Fibroblast of lung (primary cell): ENCODE results near the gene ZSCAN21.

ENCODE experiments used
- EZH2 ChIP-seq: IDR thresholded peaks from 2 replicates; pipeline ENCODE4 v1.5.1; 2012; ENCODE audit warnings: low read length, control low read depth, mild to moderate bottlenecking; ENCODE audit errors: missing control alignments
- TF ChIP-seq, protein P1 (sequence below), 2 donors: IDR thresholded peaks in 1 of 2; conservative IDR thresholded peaks in 1 of 2; 1 replicate in 1 of 2; 2 replicates in 1 of 2; pipeline ENCODE4 v1.5.1; 2011 to 2012; ENCODE audit warnings: low read length in 2 of 2, control low read depth in 1 of 2, inconsistent platforms in 1 of 2, low read depth in 1 of 2, mild to moderate bottlenecking in 1 of 2

DNA sequence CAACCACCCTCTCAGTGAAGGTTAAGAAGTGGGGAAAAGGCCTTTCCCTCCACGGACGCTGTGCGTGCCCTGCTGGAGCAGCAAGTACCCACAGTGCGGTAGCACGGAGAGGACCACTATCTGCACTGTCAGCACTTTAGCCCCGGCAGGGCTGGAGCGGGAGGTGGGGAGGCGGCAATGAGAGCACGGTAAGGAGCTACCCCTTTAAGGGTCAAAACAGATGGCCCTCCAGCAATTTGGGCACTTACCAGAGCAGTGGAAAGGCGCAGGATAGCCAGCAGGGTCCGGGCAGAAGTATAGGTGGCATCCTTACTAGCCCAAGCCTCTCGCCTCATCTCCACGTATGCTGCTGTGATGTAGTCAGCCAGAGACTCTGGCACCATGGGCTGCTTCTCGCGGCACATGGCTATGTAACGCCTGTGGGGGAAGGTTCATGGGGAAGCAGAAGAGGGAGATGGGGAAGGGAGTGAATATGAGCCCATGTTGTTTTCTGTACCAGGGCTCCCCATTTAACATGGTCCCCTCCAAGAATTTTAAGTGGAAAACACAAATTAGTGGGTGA lies 44.4 kb downstream of the ZSCAN21 start:
- TF ChIP-seq, protein P1, sequence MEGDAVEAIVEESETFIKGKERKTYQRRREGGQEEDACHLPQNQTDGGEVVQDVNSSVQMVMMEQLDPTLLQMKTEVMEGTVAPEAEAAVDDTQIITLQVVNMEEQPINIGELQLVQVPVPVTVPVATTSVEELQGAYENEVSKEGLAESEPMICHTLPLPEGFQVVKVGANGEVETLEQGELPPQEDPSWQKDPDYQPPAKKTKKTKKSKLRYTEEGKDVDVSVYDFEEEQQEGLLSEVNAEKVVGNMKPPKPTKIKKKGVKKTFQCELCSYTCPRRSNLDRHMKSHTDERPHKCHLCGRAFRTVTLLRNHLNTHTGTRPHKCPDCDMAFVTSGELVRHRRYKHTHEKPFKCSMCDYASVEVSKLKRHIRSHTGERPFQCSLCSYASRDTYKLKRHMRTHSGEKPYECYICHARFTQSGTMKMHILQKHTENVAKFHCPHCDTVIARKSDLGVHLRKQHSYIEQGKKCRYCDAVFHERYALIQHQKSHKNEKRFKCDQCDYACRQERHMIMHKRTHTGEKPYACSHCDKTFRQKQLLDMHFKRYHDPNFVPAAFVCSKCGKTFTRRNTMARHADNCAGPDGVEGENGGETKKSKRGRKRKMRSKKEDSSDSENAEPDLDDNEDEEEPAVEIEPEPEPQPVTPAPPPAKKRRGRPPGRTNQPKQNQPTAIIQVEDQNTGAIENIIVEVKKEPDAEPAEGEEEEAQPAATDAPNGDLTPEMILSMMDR (conservative IDR thresholded peaks at IDR 0.05 in 1 of 2, IDR thresholded peaks at IDR 0.05 in 1 of 2; ENCODE audit: low read depth in 1 of 2, low read length in 2 of 2), result no peak
- no peak for TF ChIP-seq EZH2
